Loucy (cell line): ENCODE results near the gene KIZ.

Source experiments
- EZH2phosphoT487 ChIP-seq: fragments of 200-600 bp; IDR thresholded peaks from 2 replicates; pipeline ENCODE4 v1.6.1; 2018; ENCODE audit warnings: antibody characterized with exemption, mild to moderate bottlenecking, moderate library complexity, borderline replicate concordance
- TF ChIP-seq, protein P1 (sequence below): fragments of 200-600 bp; sonication (generic); conservative IDR thresholded peaks from 2 replicates; pipeline ENCODE4 v1.5.1; 2014; ENCODE audit warnings: mild to moderate bottlenecking, antibody characterized with exemption, low read length

DNA sequence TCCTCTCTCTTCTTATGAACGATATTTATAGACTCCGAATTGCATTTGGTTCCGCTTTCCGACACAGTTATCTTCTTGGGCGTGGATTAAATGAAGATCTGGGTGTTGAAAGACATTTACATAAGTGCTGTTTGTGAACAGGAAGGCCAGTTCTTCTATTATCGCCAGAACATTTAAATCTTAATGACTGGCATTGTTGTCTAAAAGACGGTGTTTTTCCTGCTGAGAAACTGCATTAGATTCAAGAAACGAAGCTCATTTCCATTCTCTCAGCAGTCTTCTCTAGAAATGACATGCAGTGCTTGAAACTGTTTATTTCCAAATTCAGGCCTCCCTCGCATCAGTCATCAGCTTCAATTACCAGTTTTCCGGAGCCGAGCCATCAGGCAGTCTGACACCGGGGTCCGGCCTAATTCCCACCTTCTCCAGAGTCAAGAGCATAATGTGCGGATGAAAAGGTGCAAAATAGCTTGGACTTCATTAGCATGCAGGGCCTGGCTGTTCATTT is 35.7 kb upstream of the KIZ start:
- TF ChIP-seq, protein P1, sequence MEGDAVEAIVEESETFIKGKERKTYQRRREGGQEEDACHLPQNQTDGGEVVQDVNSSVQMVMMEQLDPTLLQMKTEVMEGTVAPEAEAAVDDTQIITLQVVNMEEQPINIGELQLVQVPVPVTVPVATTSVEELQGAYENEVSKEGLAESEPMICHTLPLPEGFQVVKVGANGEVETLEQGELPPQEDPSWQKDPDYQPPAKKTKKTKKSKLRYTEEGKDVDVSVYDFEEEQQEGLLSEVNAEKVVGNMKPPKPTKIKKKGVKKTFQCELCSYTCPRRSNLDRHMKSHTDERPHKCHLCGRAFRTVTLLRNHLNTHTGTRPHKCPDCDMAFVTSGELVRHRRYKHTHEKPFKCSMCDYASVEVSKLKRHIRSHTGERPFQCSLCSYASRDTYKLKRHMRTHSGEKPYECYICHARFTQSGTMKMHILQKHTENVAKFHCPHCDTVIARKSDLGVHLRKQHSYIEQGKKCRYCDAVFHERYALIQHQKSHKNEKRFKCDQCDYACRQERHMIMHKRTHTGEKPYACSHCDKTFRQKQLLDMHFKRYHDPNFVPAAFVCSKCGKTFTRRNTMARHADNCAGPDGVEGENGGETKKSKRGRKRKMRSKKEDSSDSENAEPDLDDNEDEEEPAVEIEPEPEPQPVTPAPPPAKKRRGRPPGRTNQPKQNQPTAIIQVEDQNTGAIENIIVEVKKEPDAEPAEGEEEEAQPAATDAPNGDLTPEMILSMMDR = no peak
- no peak for TF ChIP-seq EZH2phosphoT487
